K562 (cell line): ENCODE measurements around the gene LRRC15. TPM values are rescaled to one million over a fixed set of nuclear protein-coding genes. Genes with fewer than 3 reads are reported as not detected.

Experiments
- ATF3 ChIP-seq, 2 experiments: fragments of 450-650 bp in 1 of 2; sonication (generic) in 1 of 2; formaldehyde crosslinking in 1 of 2; IDR thresholded peaks in 1 of 2; conservative IDR thresholded peaks in 1 of 2; 2 replicates each; pipeline versions ENCODE4 v1.6.1 to v1.8.1; 2016 to 2023; ENCODE audit warnings: mild to moderate bottlenecking in 2 of 2, moderate library complexity in 2 of 2, inconsistent platforms in 1 of 2, missing genetic modification reagents in 1 of 2
- BCL6 ChIP-seq: fragments of 250-450 bp; sonication (Bioruptor Pico); IDR thresholded peaks from 2 replicates; pipeline ENCODE4 v1.4.0; 2020
- CHD2 ChIP-seq: IDR thresholded peaks from 2 replicates; pipeline ENCODE4 v1.6.1; 2011; ENCODE audit warnings: low read depth, low read length
- GABPB1 ChIP-seq: sonication (generic); formaldehyde crosslinking; IDR thresholded peaks from 2 replicates; pipeline ENCODE4 v1.8.0; 2022; ENCODE audit warnings: mild to moderate bottlenecking, missing genetic modification reagents
- HBP1 ChIP-seq: fragments of 450-650 bp; formaldehyde crosslinking; IDR thresholded peaks from 2 replicates; pipeline ENCODE4 v1.4.0; 2022; ENCODE audit warnings: missing genetic modification characterization
- KDM2B ChIP-seq: fragments of 250-450 bp; sonication (Bioruptor Pico); IDR thresholded peaks from 2 replicates; pipeline ENCODE4 v1.8.0; 2021; ENCODE audit warnings: mild to moderate bottlenecking, moderate library complexity
- MAZ ChIP-seq, 2 experiments: fragments of 450-650 bp in 1 of 2; sonication (generic) in 1 of 2; formaldehyde crosslinking; IDR thresholded peaks in 1 of 2; conservative IDR thresholded peaks in 1 of 2; 2 replicates each; pipeline versions ENCODE4 v1.4.0 to v1.5.0; 2020; ENCODE audit warnings: mild to moderate bottlenecking in 1 of 2, missing genetic modification reagents in 1 of 2
- MNT ChIP-seq, 2 experiments: fragments of 450-650 bp; conservative IDR thresholded peaks; 2 replicates each; pipeline ENCODE4 v1.6.1; 2017; ENCODE audit warnings: mild to moderate bottlenecking in 2 of 2, moderate library complexity in 2 of 2
- NFYB ChIP-seq: IDR thresholded peaks from 2 replicates; pipeline ENCODE4 v1.6.1; 2011; ENCODE audit warnings: mild to moderate bottlenecking, moderate library complexity; ENCODE audit not compliant: insufficient read length; ENCODE audit errors: extremely low read depth
- NUFIP1 ChIP-seq: fragments of 450-650 bp; IDR thresholded peaks from 2 replicates; pipeline ENCODE4 v1.6.1; 2018; ENCODE audit not compliant: partially characterized antibody
- PTBP1 ChIP-seq: fragments of 200-400 bp; formaldehyde crosslinking; IDR thresholded peaks from 2 replicates; pipeline ENCODE4 v1.6.1; 2017; ENCODE audit warnings: low read depth, low read length
- TCF7 ChIP-seq: sonication (generic); IDR thresholded peaks from 2 replicates; pipeline ENCODE4 v1.6.1; 2016; ENCODE audit warnings: antibody characterized with exemption, borderline replicate concordance
- TCF7L2 ChIP-seq: fragments of 150-350 bp; IDR thresholded peaks from 2 replicates; pipeline ENCODE4 v1.6.1; 2016; ENCODE audit warnings: low read depth, mild to moderate bottlenecking, low read length, moderate library complexity
- THRAP3 ChIP-seq: fragments of 450-650 bp; IDR thresholded peaks from 2 replicates; pipeline ENCODE4 v1.6.1; 2016; ENCODE audit warnings: mild to moderate bottlenecking, inconsistent platforms, borderline replicate concordance
- ZFP30 ChIP-seq: fragments of 250-450 bp; sonication (Bioruptor Pico); IDR thresholded peaks from 2 replicates; pipeline ENCODE4 v1.8.0; 2022; ENCODE audit warnings: moderate library complexity, mild to moderate bottlenecking, inconsistent platforms, borderline replicate concordance
- ZHX1 ChIP-seq: fragments of 150-350 bp; conservative IDR thresholded peaks from 2 replicates; pipeline ENCODE4 v1.6.1; 2014; ENCODE audit warnings: low read length
- ZNF311 ChIP-seq: fragments of 250-450 bp; sonication (Bioruptor Pico); IDR thresholded peaks from 2 replicates; pipeline ENCODE4 v1.4.0; 2020; ENCODE audit warnings: mild to moderate bottlenecking, moderate library complexity
- polyA plus RNA-seq, 8 experiments: library from polyadenylated mRNA; depleted of rRNA in 4 of 8; stranded (reverse) in 5 of 8; unstranded in 3 of 8; fragments of >200 nt; fragmentation: Nextera tagmentation in 2 of 8; fragmentation: Illumina TruSeq in 1 of 8; extraction: Ambion mirVana in 2 of 8; extraction: Trizol in 1 of 8; gene quantifications; 2 replicates each; pipeline versions ENCODE4 v1.2.1 to v1.2.3, GENCODE V29; 2011 to 2014; ENCODE audit warnings: inconsistent platforms in 1 of 8, missing spikeins in 1 of 8
- total RNA-seq, 7 experiments: library from RNA; depleted of rRNA in 6 of 7; stranded (reverse); fragments of >200 nt in 6 of 7; fragmentation: Illumina TruSeq in 2 of 7; extraction: Trizol in 2 of 7; gene quantifications; 2 replicates each; pipeline versions ENCODE4 v1.2.1 to v1.2.3, GENCODE V29; 2011 to 2021; ENCODE audit warnings: low replicate concordance in 1 of 7

Gene LRRC15
- total and polyA plus RNA-seq, 9 of the 15 experiments (the other 6 are each of a cell fraction or from before 2014, with no cell fraction given): not detected

GRCh38 chr3:194315088-194315964 lies 54.2 kb downstream of the LRRC15 start (continued):
- TF ChIP-seq KDM2B (CRISPR knock-in tag): 0 out of 2 replicates have a peak, but pooled peaks have one; percentile 38
- no peak for TF ChIP-seq TCF7L2
- no peak for TF ChIP-seq HBP1 (CRISPR knock-in tag)
- no peak for TF ChIP-seq ATF3 (IDR thresholded peaks at IDR 0.05)
- TF ChIP-seq ATF3 (CRISPR knock-in tag; conservative IDR thresholded peaks at IDR 0.05): no peak
- TF ChIP-seq ZNF311 (CRISPR knock-in tag): no peak
- no peak for TF ChIP-seq ZFP30 (CRISPR knock-in tag)
- TF ChIP-seq MNT (conservative IDR thresholded peaks at IDR 0.05): 0 out of 4 replicates have a peak, but pooled peaks of 1 of the 2 experiments have one; percentile 37
- no peak for TF ChIP-seq THRAP3
- no peak; the same call in 1 of the 2 replicates for TF ChIP-seq CHD2
- TF ChIP-seq MAZ (CRISPR knock-in tag; conservative IDR thresholded peaks at IDR 0.05 in 1 of 2, IDR thresholded peaks at IDR 0.05 in 1 of 2): peak; percentile 85 to 89
- TF ChIP-seq PTBP1: no peak
- TF ChIP-seq BCL6 (CRISPR knock-in tag): no peak
- peak; percentile 72 for TF ChIP-seq GABPB1 (CRISPR knock-in tag)
- no peak for TF ChIP-seq NFYB
- no peak for TF ChIP-seq ZHX1
- no peak for TF ChIP-seq NUFIP1
- no peak for TF ChIP-seq TCF7
